CD4-positive, alpha-beta T cell treated with Interleukin-10 for 1 hour (primary cell): ENCODE data around the gene OASL.
"Not testable (repeated sequence)": the region's sequence is repeated elsewhere in the genome, so short reads cannot be mapped to it uniquely, and the experiment has no call there.

Experiments used
- DNase-seq: peaks from one replicate; pipeline ENCODE4 v3.0.0-alpha.2; 2020

Gene OASL

DNA sequence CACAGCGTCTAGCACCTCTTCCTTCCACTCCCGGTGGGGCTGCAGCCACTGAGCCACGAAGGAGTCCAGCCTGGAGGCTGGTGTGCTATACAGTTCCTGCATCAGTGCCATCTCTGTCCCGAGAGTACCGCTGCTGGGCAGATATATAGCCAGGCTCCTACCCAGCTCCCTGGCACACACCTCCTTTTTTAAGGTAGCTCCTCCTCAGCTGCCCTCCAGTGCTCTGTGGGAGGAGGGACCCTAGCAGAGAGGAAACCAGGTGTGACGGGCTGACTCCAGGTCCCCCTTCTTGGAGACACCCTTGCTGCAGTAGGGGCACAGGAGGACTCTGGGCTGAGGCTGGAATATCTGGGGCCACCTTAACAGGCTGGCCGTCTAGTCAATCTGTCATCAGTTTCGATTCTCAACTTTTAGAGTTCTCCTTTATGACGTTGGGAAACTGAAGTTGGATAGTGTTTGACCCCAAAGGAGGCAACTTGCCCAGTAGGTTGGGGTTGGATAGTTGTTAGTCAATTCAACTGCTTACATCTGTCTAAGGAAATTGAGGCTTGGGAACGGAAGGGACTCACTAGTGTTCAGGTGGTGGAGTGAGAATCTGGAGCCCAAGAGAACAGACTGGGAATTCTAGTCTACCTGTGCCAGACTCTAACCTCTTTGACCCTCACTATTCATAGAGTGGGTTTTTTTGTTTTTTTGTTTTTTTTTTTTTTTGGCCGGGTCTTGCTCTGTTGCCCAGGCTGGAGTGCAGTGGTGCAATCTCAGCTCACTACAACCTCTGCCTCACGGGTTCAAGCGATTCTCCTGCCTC lies at the start of gene OASL:
TSS of gene OASL (minus strand) at position 386 of the 808 bp plus-strand sequence. CDS start at position 111, 275 bp downstream.
- peak; percentile 84 for DNase-seq

DNA sequence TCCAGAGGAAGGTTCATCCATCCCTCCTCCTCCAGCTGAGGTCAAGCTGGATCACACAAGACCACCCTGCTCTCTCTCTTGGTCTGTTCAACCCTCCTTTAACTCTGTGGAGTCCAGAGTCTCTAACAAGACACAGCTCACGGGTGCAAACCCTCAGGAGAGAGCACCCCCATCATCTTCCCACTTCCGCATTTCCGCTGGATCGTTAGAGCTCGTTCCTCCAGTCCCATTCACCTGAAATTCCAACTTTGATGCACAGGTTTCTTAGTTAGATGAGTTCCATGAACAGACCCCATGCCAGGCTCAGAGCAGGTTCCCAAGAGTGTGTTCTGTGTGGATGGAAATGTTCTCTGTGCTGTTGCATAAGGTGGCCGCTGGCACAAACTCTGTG lies 49.1 kb upstream of the OASL start:
- no peak for DNase-seq

DNA sequence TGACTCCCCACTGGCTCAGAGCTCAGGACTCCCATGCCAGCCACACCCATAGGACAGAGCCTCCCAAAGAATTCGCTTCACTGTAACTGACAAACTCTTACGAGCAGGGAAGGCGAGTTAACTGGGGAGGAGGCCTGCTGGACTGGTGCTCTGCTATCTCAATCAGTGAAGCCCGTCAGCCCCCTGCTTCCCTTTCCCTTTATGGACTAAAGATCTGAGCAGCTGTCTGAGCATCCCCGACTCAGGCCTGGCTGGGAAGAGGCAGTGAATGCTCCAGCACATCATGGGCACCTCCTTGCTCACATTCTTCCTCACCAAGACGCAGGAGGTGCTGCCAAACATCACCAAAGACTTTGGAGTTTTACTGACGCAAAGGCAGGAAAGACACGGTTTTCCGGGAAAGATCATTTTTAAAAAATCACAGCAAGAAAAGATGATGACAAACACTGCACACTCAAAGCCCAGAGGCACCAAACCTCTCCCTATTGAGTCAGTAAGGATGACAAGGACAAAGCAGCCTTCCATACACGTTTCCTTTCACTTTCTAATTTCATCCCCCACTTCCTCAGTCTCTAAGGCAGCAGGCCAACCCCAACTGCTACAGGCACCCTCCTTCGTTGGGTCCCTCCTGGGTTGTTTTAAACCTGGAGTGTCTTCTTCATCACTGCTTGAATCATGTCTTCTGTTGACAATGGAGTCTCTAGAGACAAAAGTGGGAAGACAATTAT lies 48.6 kb upstream of the OASL start:
- DNase-seq = no peak

GRCh38 chr12:121086781-121087295 lies 47.8 kb upstream of the OASL start:
- DNase-seq = no peak

GRCh38 chr12:121085506-121086353 lies 46.7 kb upstream of the OASL start:
- DNase-seq = no peak

GRCh38 chr12:121085069-121085468 lies 46.0 kb upstream of the OASL start:
- DNase-seq = no peak

DNA sequence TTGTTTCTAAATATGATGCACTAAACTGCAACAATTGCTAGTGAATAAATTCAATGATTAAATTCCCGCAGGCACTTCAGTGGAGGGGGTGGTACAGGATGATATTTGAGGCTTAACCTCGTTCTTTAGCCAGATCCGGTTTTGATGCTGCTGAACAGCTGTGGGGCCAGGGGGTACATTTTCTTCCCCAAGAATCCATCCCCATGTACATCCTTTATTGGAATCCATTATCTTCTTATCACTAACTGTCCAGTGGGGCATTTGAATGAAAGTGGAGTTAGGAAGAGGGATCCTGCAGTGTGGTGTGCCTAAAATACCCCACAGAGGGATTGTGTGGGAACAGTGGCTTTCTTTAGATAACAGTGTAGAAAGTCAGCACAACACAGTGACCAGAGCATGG lies 45.2 kb upstream of the OASL start:
- DNase-seq = no peak

DNA sequence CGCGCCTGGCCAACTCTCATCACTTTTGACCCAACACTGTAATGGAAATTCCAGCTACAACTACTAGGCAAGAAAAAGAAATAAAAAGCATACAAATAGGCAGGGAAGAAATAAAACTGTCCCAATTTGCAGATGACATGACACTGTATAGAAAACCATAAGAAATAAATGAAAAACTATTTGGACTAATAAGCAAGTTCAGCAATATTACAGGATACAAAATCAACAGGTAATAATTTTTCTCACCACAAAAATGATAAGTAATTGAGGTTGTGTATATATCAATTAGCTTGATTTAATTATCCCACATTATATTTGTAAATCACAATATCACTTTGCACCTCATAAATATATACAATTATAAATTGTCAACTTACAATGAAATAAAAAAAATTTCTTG lies 41.9 kb upstream of the OASL start:
- DNase-seq = no peak

GRCh38 chr12:121079736-121080272 lies 40.8 kb upstream of the OASL start:
- no peak for DNase-seq

- DNase-seq = not testable (repeated sequence)
These were observed 38.4 kb upstream of the OASL start for GRCh38 chr12:121077440-121077839.

DNA sequence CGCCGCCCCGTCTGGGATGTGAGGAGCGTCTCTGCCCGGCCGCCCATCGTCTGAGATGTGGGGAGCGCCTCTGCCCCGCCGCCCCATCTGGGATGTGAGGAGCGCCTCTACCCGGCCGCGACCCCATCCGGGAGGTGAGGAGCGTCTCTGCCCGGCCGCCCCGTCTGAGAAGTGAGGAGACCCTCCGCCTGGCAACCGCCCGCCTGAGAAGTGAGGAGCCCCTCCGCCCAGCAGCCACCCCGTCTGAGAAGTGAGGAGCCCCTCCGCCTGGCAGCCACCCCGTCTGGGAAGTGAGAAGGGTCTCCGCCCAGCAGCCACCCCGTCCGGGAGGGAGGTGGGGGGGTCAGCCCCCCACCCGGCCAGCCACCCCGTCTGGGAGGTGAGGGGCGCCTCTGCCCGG lies 36.9 kb upstream of the OASL start:
- not testable (repeated sequence) for DNase-seq

DNA sequence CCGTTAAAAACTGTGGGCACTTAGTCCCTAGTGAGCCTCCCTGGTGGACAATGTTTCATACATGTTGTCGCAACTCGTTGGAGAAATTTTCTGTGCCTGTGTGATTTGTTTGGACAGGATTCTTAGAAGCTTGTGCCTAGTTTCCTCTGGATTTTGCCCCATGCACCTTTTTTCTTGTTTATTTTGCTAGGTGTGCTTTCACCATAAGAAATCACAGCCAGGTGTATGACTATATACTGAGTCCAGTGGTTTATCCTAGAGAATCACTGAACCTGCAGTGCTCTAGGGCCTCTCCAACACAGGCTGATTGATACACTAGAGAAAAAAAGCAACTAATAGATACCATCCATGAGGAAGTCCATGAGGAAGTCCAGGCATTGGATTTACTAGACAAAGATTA lies 33.1 kb upstream of the OASL start:
- DNase-seq = no peak

GRCh38 chr12:121069206-121069605 lies 30.2 kb upstream of the OASL start:
- no peak for DNase-seq

DNA sequence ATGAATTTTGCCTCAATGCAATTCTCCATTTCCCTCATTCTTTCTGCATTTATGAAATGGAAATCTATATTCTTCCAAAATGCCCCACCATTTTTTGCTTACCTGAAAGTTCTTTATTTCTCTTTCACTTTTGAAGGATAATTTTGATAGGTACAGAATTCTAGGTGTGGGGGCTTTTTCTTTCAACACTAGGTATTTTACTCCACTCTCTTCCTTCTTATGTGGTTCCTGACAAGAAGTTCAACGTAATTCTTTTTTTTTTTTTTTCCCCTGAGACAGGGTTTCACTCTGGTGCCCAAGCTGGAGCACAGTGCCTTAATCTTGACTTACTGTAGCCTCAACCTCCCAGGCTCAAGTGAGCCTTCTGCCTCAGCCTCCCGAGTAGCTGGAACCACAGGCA lies 26.3 kb upstream of the OASL start:
- no peak for DNase-seq

GRCh38 chr12:121064586-121064985 lies 25.5 kb upstream of the OASL start:
- DNase-seq = not testable (repeated sequence)

DNA sequence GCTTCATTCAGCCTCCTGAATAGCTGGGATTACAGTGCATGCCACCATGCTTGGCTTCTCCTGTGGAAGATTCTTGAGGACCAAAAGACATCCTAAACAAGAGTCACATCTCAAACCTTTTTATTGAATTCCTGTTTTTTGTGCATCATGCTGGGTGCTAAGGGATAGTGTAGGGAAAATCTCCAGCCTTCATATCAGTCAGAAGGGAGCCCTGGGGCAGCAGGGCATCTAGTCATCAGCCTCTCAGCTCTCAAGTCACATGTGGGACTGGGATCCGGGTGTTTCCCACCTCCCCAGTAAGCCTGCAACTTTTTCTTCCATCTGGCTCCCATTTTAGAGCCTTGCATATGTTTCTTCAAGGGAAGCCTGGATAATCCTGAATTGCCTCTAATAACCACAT lies 25.1 kb upstream of the OASL start:
- DNase-seq = no peak

GRCh38 chr12:121062391-121063045 lies 23.5 kb upstream of the OASL start:
- DNase-seq = no peak

DNA sequence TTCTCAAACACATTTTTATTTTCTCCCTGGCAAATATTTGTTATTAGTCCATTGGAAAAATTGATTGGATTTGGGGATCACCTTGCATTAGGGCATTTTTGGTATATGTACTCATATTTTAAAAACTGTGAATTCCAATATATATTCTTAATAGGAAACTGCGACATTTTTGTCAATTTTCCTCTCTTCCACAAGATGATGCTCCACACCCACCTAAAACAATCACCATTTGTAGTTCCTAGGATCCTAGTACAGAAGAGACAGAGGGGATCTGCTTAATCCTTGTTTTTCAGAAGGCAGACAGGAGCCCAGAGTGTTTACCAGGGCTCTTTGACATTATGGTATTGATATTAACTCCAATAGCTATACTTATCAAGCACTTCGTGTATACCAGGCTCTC lies 22.8 kb upstream of the OASL start:
- no peak for DNase-seq

DNA sequence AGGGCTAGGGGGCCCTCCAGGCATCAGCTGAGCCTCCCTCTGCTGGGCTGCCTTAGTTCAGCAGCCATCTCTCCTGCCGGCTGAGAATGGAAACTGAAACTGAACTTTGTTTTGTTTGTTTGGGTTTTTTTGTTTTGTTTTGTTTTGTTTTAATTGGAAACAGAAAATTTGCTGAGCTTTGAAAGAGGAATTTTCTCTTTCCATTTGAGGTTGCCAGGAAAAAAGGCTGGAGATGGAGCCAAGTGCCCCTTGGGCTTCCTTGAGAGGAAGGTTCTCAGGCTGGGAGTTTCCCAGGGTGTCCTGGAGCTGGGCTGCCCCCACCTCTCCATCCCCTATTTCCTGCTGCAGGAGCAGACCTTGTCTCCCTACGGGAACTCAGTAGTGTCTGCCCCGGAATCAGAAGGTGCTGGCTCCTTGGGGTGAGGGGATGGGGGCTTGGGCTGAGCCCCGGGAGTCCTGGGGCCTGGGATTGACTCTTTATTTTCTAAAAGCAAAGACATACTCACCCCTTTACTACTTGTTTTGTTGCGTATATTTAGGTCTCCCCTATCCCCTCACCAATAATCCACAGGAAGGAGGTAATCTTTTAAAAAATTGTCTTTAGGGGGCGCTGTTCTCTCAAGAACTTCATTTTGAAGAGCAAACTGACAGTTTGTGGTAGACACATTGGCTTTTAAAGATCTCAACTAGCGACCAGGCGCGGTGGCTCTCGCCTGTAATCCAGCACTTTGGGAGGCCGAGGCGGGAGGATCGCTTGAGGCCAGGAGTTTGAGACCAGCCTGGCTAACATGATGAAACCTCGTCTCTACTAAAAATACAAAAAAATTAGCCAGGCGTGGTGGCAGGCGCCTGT lies 21.3 kb upstream of the OASL start:
- DNase-seq = peak; percentile 84

GRCh38 chr12:121059031-121059898 lies 20.2 kb upstream of the OASL start:
- no peak for DNase-seq
